ENCODE measurements around the gene EPM2A. TPM values are rescaled to one million over a fixed set of nuclear protein-coding genes. Genes with fewer than 3 reads are reported as not detected.

Gene EPM2A
- total and polyA plus RNA-seq, 2 of the 4 experiments (the other 2 are of a cell fraction): 2.1 to 4.5 TPM

GRCh38 chr6:145736661-145737144 lies 1.4 kb upstream of the EPM2A start:
- Histone ChIP-seq H3K36me3 (ENCODE audit: control insufficient read depth, insufficient read depth, low read length) (no peaks in the 10 kb centered on the region), H2AFZ (replicated peaks; ENCODE audit: low read length, poor library complexity) (peak overlapping the region; percentile 73), H3K9me1 (ENCODE audit: insufficient read depth, low read length) (no peaks in the 10 kb centered on the region; the same call in 1 of the 2 replicates), H4K8ac (ENCODE audit: low read depth in 2 of 2, low read length in 2 of 2) (no peak overlapping the region), H4K91ac (ENCODE audit: insufficient read depth, low read depth, low read length) (no peak overlapping the region), H2BK15ac (ENCODE audit: low read depth, low read length) (no peak overlapping the region), H3K4me3 (ENCODE audit: insufficient read depth, low read depth, low read length) (peak overlapping the region; percentile 12; the same call in 1 of the 2 replicates), H2BK5ac (ENCODE audit: low read depth, low read length, poor library complexity, severe bottlenecking) (peak overlapping the region; percentile 87), H3K9me3 (ENCODE audit: control insufficient read depth, insufficient read depth, low read length) (no peaks in the 10 kb centered on the region), H3K4ac (ENCODE audit: low read depth, low read length) (no peak overlapping the region), H4K5ac (ENCODE audit: low read depth, low read length) (no peak overlapping the region), H3K4me1 (ENCODE audit: control insufficient read depth, insufficient read depth, low read length) (no peaks in the 10 kb centered on the region), H3K18ac (ENCODE audit: low read depth, low read length) (no peak overlapping the region; the same call in 1 of the 2 replicates), H3K56ac (ENCODE audit: extremely low read depth, insufficient read depth, low read length) (no peak overlapping the region; the same call in 1 of the 2 replicates), H2AK5ac (ENCODE audit: low read depth, low read length) (no peak overlapping the region), H2BK120ac (ENCODE audit: low read depth, low read length) (no peak overlapping the region), H3K27ac (ENCODE audit: insufficient read depth, low read length) (peak overlapping the region; percentile 76), H3K14ac (replicated peaks; ENCODE audit: low read depth, low read length) (0 out of 2 replicates have a peak overlapping the region, but pooled peaks have one; percentile 8), H3K27me3 (ENCODE audit: control insufficient read depth, insufficient read depth, low read length) (no peaks in the 10 kb centered on the region), H3K9ac (ENCODE audit: low read depth, low read length) (peak overlapping the region; percentile 19; the same call in 1 of the 2 replicates), H2AK9ac (replicated peaks; ENCODE audit: low read depth, low read length, poor library complexity) (no peak overlapping the region), H2BK20ac (ENCODE audit: low read depth, low read length) (no peak overlapping the region), H4K20me1 (ENCODE audit: insufficient read depth, low read length) (no peaks in the 10 kb centered on the region), H3K4me2 (ENCODE audit: low read depth, low read length) (peak overlapping the region; percentile 89), H3K23ac (ENCODE audit: low read depth, low read length) (peak overlapping the region; percentile 17; the same call in 1 of the 2 replicates), H3K79me1 (ENCODE audit: low read depth in 1 of 2, low read length in 2 of 2) (peaks cover 2 to 3% of the 10 kb centered on the region in 2 experiments; a peak in 1 of 4 replicates)
- no peak for TF ChIP-seq RFX5 (IDR thresholded peaks at IDR 0.05; ENCODE audit: low read depth, low read length)
- TF ChIP-seq BHLHE40 (IDR thresholded peaks at IDR 0.05; ENCODE audit: low read depth, low read length): peak; percentile 50; the same call in 1 of the 2 replicates
- DNase-seq: peak; percentile 69
- ChIA-PET CTCF (no interaction called here), POLR2A (ENCODE audit: unreplicated experiment) (no interaction called here)
- dilution Hi-C loops (cut with HindIII; ENCODE audit: low sequenced_read_pairs, unreplicated experiment) (no loop called here), in situ Hi-C loops (cut with MboI; ENCODE audit: low sequenced_read_pairs) (loop anchor here (5.0 to 25.0 kb wide), 2 partner anchors 76 to 151 kb away; partner anchors contain the start of gene FBXO30), intact Hi-C loops (cut with micrococcal nuclease) (loop anchor here (1.0 to 5.0 kb wide), 3 partner anchors 13 to 151 kb away; no protein-coding TSS in a partner anchor)
- no TSS peak for BruUV-seq (replicated peaks)
- WGBS, 2 experiments (ENCODE audit: extremely low coverage in 2 of 2, insufficient read length in 1 of 2): 7% methylated on average over 2 of the region's 7 CpGs; no CpG with 5 or more reads in 1 of the 2 experiments
- ATAC-seq (ENCODE audit: low read depth): no peak
